ENCODE measurements around the gene MRPL23. TPM values are rescaled to one million over a fixed set of nuclear protein-coding genes. Genes with fewer than 3 reads are reported as not detected.

Gene MRPL23
- total and polyA plus RNA-seq, 9 of the 15 experiments (the other 6 are each of a cell fraction or from before 2014, with no cell fraction given), result 0.44 to 109 (median 37.4) TPM

- TF ChIP-seq AFF1 (IDR thresholded peaks at IDR 0.05; ENCODE audit: low read depth in 1 of 2, partially characterized antibody in 2 of 2) (no peak), RBM25 (IDR thresholded peaks at IDR 0.05; ENCODE audit: low read depth, low read length, severe bottlenecking) (no peak)
These were observed 55.7 kb downstream of the MRPL23 start (continued) for GRCh38 chr11:2002807-2003206.

GRCh38 chr11:2004466-2004865 is 57.3 kb downstream of the MRPL23 start:
- no TSS peak for BruUV-seq (replicated peaks)
- Histone ChIP-seq H3K9me3 (replicated peaks; ENCODE audit: control insufficient read depth, insufficient read depth, low read depth, low read length) (no peaks in the 10 kb centered on the region), H3K27me3 (ENCODE audit: control insufficient read depth in 2 of 2, insufficient read depth in 2 of 2, low read length in 2 of 2) (no peaks in the 10 kb centered on the region), H3K27ac (ENCODE audit: extremely low read depth, low read depth, low read length) (no peak overlapping the region), H4K20me1 (replicated peaks; ENCODE audit: control insufficient read depth, insufficient read depth, low read length) (no peaks in the 10 kb centered on the region), H3K79me2 (ENCODE audit: control insufficient read depth, insufficient read depth, low read length) (no peaks in the 10 kb centered on the region), H3K4me2 (ENCODE audit: insufficient read depth, low read length) (no peak overlapping the region), H3K9ac (ENCODE audit: insufficient read depth in 1 of 2, low read depth in 2 of 2, low read length in 2 of 2) (no peak overlapping the region), H3K4me1 (replicated peaks in 1 of 2; ENCODE audit: control insufficient read depth in 2 of 2, insufficient read depth in 2 of 2, low read length in 2 of 2) (no peaks in the 10 kb centered on the region), H3K4me3 (no peak overlapping the region), H3K36me3 (ENCODE audit: control insufficient read depth, insufficient read depth, low read length) (no peaks in the 10 kb centered on the region), H3K9me1 (ENCODE audit: control insufficient read depth, insufficient read depth, low read length) (no peaks in the 10 kb centered on the region), H2AFZ (ENCODE audit: low read depth, low read length) (no peak overlapping the region)
- POLR2A ChIA-PET, result interaction anchor here (0.7 kb wide), 1 partner anchor 11 kb away, joined by 4 read pairs; no protein-coding TSS in a partner anchor
- in situ Hi-C loops (cut with MboI) (loop anchor here (10.0 to 25.0 kb wide), 2 partner anchors 130 to 317 kb away; partner anchors contain the start of gene KRTAP5-6), intact Hi-C loops (cut with micrococcal nuclease) (no loop called here)
- DNase-seq (ENCODE audit: extremely low read depth in 1 of 4, low spot score in 3 of 4) (no peak), FAIRE-seq (no peak), ATAC-seq (no peak)
- WGBS (ENCODE audit: insufficient coverage, low coverage, missing lambda C conversion rate), result no CpG with 5 or more reads among the region's 13 CpGs
- CTCF ChIA-PET (ENCODE audit: low intra/inter-chr PET ratio), result interaction anchor here (6.9 to 7.2 kb wide), 2 partner anchors 122 to 166 kb away, joined by 54 to 93 read pairs; partner anchors contain the start of gene TNNI2
- no peak for TF ChIP-seq ZC3H11A (IDR thresholded peaks at IDR 0.05; ENCODE audit: low read depth, low read length)
- no peak for TF ChIP-seq RBM34 (IDR thresholded peaks at IDR 0.05; ENCODE audit: borderline replicate concordance, insufficient read depth, low read length)
- no peak for TF ChIP-seq GATAD2A (IDR thresholded peaks at IDR 0.05)
- TF ChIP-seq MEF2D (tag; conservative IDR thresholded peaks at IDR 0.05; ENCODE audit: low read depth), result no peak
- TF ChIP-seq NFE2 (IDR thresholded peaks at IDR 0.05; ENCODE audit: low read depth), result no peak
- no peak for TF ChIP-seq ZNF224 (CRISPR knock-in tag; IDR thresholded peaks at IDR 0.05)
- no peak for TF ChIP-seq NR2C2 (CRISPR knock-in tag; IDR thresholded peaks at IDR 0.05)
- no peak for TF ChIP-seq NR2C2 (tag; IDR thresholded peaks at IDR 0.05)
- TF ChIP-seq ZNF140 (CRISPR knock-in tag; IDR thresholded peaks at IDR 0.05), result no peak
- no peak for TF ChIP-seq TFE3 (CRISPR knock-in tag; IDR thresholded peaks at IDR 0.05)
- TF ChIP-seq IRF1 (CRISPR knock-in tag; IDR thresholded peaks at IDR 0.05; ENCODE audit: borderline replicate concordance), result no peak
- TF ChIP-seq ETS2 (tag; IDR thresholded peaks at IDR 0.05; ENCODE audit: borderline replicate concordance, poor library complexity, severe bottlenecking), result no peak
- no peak for TF ChIP-seq SIN3A (IDR thresholded peaks at IDR 0.05; ENCODE audit: borderline replicate concordance in 2 of 2, control insufficient read depth in 1 of 2, low read depth in 2 of 2, low read length in 2 of 2)

All from K562 (cell line).